Glomerular visceral epithelial cell (primary cell): ENCODE measurements around the gene OR8B12.

Experiments
- DNase-seq: peaks from one replicate; pipeline ENCODE4 v3.0.0-alpha.2; 2016; ENCODE audit errors: extremely low spot score

OR8B12 gene

GRCh38 chr11:124543554-124543953 is at the start of gene OR8B12:
TSS of gene OR8B12 (minus strand) at chr11:124543654. CDS start at chr11:124543654, 0 bp downstream.
- no peak for DNase-seq

- DNase-seq: no peak
Measured at GRCh38 chr11:124592627-124593026, 49.2 kb upstream of the OR8B12 start.

GRCh38 chr11:124591430-124591829 is 48.0 kb upstream of the OR8B12 start:
- DNase-seq: no peak

GRCh38 chr11:124586238-124586860 is 42.9 kb upstream of the OR8B12 start:
- peak; percentile 49 for DNase-seq

- DNase-seq: no peak
Measured at GRCh38 chr11:124584681-124585372, 41.4 kb upstream of the OR8B12 start.

- no peak for DNase-seq
Measured at GRCh38 chr11:124583781-124584180, 40.3 kb upstream of the OR8B12 start.

GRCh38 chr11:124582565-124582964 is 39.1 kb upstream of the OR8B12 start:
- DNase-seq: no peak

GRCh38 chr11:124581817-124582216 is 38.4 kb upstream of the OR8B12 start:
- no peak for DNase-seq

- no peak for DNase-seq
Measured at GRCh38 chr11:124578761-124579160, 35.3 kb upstream of the OR8B12 start.

GRCh38 chr11:124577716-124578427 is 34.4 kb upstream of the OR8B12 start:
- DNase-seq: no peak

GRCh38 chr11:124570160-124570559 is 26.7 kb upstream of the OR8B12 start:
- no peak for DNase-seq

- DNase-seq: no peak
Measured at GRCh38 chr11:124569697-124570096, 26.2 kb upstream of the OR8B12 start, which contains the start of gene OR8A1. TSS of gene OR8A1 (plus strand) at chr11:124569997. CDS start at chr11:124570120, 123 bp downstream.

- no peak for DNase-seq
Measured at GRCh38 chr11:124556828-124557227, 13.4 kb upstream of the OR8B12 start.

- no peak for DNase-seq
Measured at GRCh38 chr11:124551987-124552386, 8.5 kb upstream of the OR8B12 start.

- no peak for DNase-seq
Measured at GRCh38 chr11:124551189-124551588, 7.7 kb upstream of the OR8B12 start.

- DNase-seq: no peak
Measured at GRCh38 chr11:124543145-124543544, 309 bp downstream of the OR8B12 start.

GRCh38 chr11:124541204-124541603 is 2.2 kb downstream of the OR8B12 start:
- DNase-seq: no peak

GRCh38 chr11:124538019-124538418 is 5.4 kb downstream of the OR8B12 start:
- peak; percentile 11 for DNase-seq

GRCh38 chr11:124536520-124536919 is 6.9 kb downstream of the OR8B12 start:
- no peak for DNase-seq

GRCh38 chr11:124535552-124536232 is 7.8 kb downstream of the OR8B12 start:
- DNase-seq: no peak

- DNase-seq: no peak
Measured at GRCh38 chr11:124534051-124534450, 9.4 kb downstream of the OR8B12 start.

GRCh38 chr11:124533626-124534025 is 9.8 kb downstream of the OR8B12 start:
- no peak for DNase-seq
